Osteoblast (primary cell): ENCODE results near the gene KCNS1. TPM values are rescaled to one million over a fixed set of nuclear protein-coding genes. Genes with fewer than 3 reads are reported as not detected.

Experiments
- DNase-seq: peaks from one replicate; pipeline ENCODE4 v3.0.0; 2011; ENCODE audit warnings: low spot score, mixed read lengths; ENCODE audit not compliant: insufficient read length; ENCODE audit errors: missing footprints
- H2AFZ ChIP-seq: 2 replicates; pipeline ENCODE4 v1.6.0; 2011; ENCODE audit warnings: mild to moderate bottlenecking, low read length
- H3K27ac ChIP-seq: 2 replicates; pipeline ENCODE4 v1.5.1; 2011; ENCODE audit warnings: mild to moderate bottlenecking, low read depth, low read length, moderate library complexity
- H3K27me3 ChIP-seq: 2 replicates; pipeline ENCODE4 v1.6.0; 2012; ENCODE audit warnings: mild to moderate bottlenecking, control low read depth, inconsistent platforms, low read length, moderate library complexity; ENCODE audit not compliant: insufficient read depth
- H3K36me3 ChIP-seq: 2 replicates; pipeline ENCODE4 v1.5.1; 2011; ENCODE audit warnings: mild to moderate bottlenecking, low read length, control low read depth, moderate library complexity; ENCODE audit not compliant: insufficient read depth
- H3K4me1 ChIP-seq: 2 replicates; pipeline ENCODE4 v1.5.1; 2011; ENCODE audit warnings: mild to moderate bottlenecking, low read length, control low read depth, moderate library complexity; ENCODE audit not compliant: insufficient read depth
- H3K4me2 ChIP-seq: 2 replicates; pipeline ENCODE4 v1.6.0; 2011; ENCODE audit warnings: mild to moderate bottlenecking, low read length; ENCODE audit not compliant: insufficient read depth
- H3K4me3 ChIP-seq: fragments of 200-600 bp; sonication (generic); 3 replicates; pipeline ENCODE4 v1.5.1; 2012; ENCODE audit warnings: mild to moderate bottlenecking, low read length, inconsistent platforms; ENCODE audit not compliant: insufficient read depth
- H3K79me2 ChIP-seq: 2 replicates; pipeline ENCODE4 v1.6.0; 2012; ENCODE audit warnings: mild to moderate bottlenecking, low read length, control low read depth, inconsistent platforms; ENCODE audit not compliant: insufficient read depth
- H3K9me3 ChIP-seq: 2 replicates; pipeline ENCODE4 v1.5.1; 2011; ENCODE audit warnings: low read depth, low read length, control low read depth
- H4K20me1 ChIP-seq: 2 replicates; pipeline ENCODE4 v1.6.0; 2012; ENCODE audit warnings: mild to moderate bottlenecking, low read length, control low read depth; ENCODE audit not compliant: insufficient read depth
- CTCF ChIP-seq: IDR thresholded peaks from 2 replicates; pipeline ENCODE4 v1.5.1; 2011; ENCODE audit warnings: mild to moderate bottlenecking, low read depth, low read length, moderate library complexity; ENCODE audit errors: extremely low read depth
- total RNA-seq: library from RNA; depleted of rRNA; stranded (reverse); fragments of >200 nt; gene quantifications from 2 replicates; pipeline ENCODE4 v1.2.3, GENCODE V29; 2012

Gene KCNS1
- total RNA-seq, 1 donor = 1.1 TPM

GRCh38 chr20:45073221-45073620, 27.7 kb downstream of the KCNS1 start:
- Histone ChIP-seq H3K27me3 (no peaks in the 10 kb centered on the region), H3K9me3 (peaks cover 2% of the 10 kb centered on the region), H3K4me2 (no peak overlapping the region), H3K4me1 (peaks cover 6% of the 10 kb centered on the region), H3K79me2 (peaks cover 6% of the 10 kb centered on the region), H4K20me1 (no peaks in the 10 kb centered on the region), H3K36me3 (peaks cover 28% of the 10 kb centered on the region), H2AFZ (no peak overlapping the region), H3K27ac (no peak overlapping the region), H3K4me3 (no peak overlapping the region)
- DNase-seq = no peak
- no peak for TF ChIP-seq CTCF

GRCh38 chr20:45072066-45072465, 28.9 kb downstream of the KCNS1 start:
- peaks cover 14% of the 10 kb centered on the region for H3K79me2 ChIP-seq
- no peak for DNase-seq
- H4K20me1 ChIP-seq = no peaks in the 10 kb centered on the region
- peaks cover 17% of the 10 kb centered on the region for H3K4me1 ChIP-seq
- no peaks in the 10 kb centered on the region for H3K27me3 ChIP-seq
- TF ChIP-seq CTCF = no peak
- H2AFZ ChIP-seq = no peak overlapping the region
- H3K27ac ChIP-seq = no peak overlapping the region
- no peak overlapping the region for H3K4me3 ChIP-seq
- H3K9me3 ChIP-seq = peaks cover 2% of the 10 kb centered on the region
- no peak overlapping the region for H3K4me2 ChIP-seq
- peaks cover 22% of the 10 kb centered on the region for H3K36me3 ChIP-seq

- peaks cover 18% of the 10 kb centered on the region for H3K79me2 ChIP-seq
- H3K4me2 ChIP-seq = no peak overlapping the region
- H3K27ac ChIP-seq = no peak overlapping the region
- no peaks in the 10 kb centered on the region for H4K20me1 ChIP-seq
- TF ChIP-seq CTCF = no peak
- H2AFZ ChIP-seq = no peak overlapping the region
- H3K36me3 ChIP-seq = peaks cover 15% of the 10 kb centered on the region
- H3K27me3 ChIP-seq = no peaks in the 10 kb centered on the region
- H3K4me3 ChIP-seq = no peak overlapping the region
- peaks cover 22% of the 10 kb centered on the region for H3K4me1 ChIP-seq
- peak; percentile 59 for DNase-seq
- H3K9me3 ChIP-seq = peaks cover 2% of the 10 kb centered on the region
Observed at GRCh38 chr20:45070932-45071632, 29.8 kb downstream of the KCNS1 start.

- Histone ChIP-seq H3K79me2 (peaks cover 30% of the 10 kb centered on the region), H3K9me3 (peaks cover 2% of the 10 kb centered on the region), H3K36me3 (no peaks in the 10 kb centered on the region), H3K27me3 (no peaks in the 10 kb centered on the region), H3K4me1 (peaks cover 22% of the 10 kb centered on the region), H3K4me3 (no peak overlapping the region), H4K20me1 (no peaks in the 10 kb centered on the region), H3K4me2 (no peak overlapping the region), H3K27ac (no peak overlapping the region), H2AFZ (no peak overlapping the region)
- no peak for TF ChIP-seq CTCF
- no peak for DNase-seq
Observed at GRCh38 chr20:45069261-45069660, 31.7 kb downstream of the KCNS1 start.
